Measurements from ENCODE around the gene PRRC2B.
"Not testable (repeated sequence)": the region's sequence is repeated elsewhere in the genome, so short reads cannot be mapped to it uniquely, and the experiment has no call there.

The PRRC2B gene

GRCh38 chr9:131387394-131387793 is 6.5 kb upstream of the PRRC2B start:
- no peak for DNase-seq (ENCODE audit: low spot score)

- no peak for DNase-seq (ENCODE audit: low spot score)
Observed at GRCh38 chr9:131391020-131391419, 2.9 kb upstream of the PRRC2B start.

- DNase-seq (ENCODE audit: low spot score), result no peak
Observed at GRCh38 chr9:131391504-131391903, 2.4 kb upstream of the PRRC2B start.

GRCh38 chr9:131394464-131395156 is 724 bp downstream of the PRRC2B start:
- peak; percentile 76 for DNase-seq (ENCODE audit: low spot score)

GRCh38 chr9:131395157-131396098 is 1.5 kb downstream of the PRRC2B start:
- DNase-seq (ENCODE audit: low spot score), result peak; percentile 91

- DNase-seq (ENCODE audit: low spot score), result not testable (repeated sequence)
Observed at GRCh38 chr9:131396099-131396479, 2.2 kb downstream of the PRRC2B start.

- no peak for DNase-seq (ENCODE audit: low spot score)
Observed at GRCh38 chr9:131396626-131397025, 2.7 kb downstream of the PRRC2B start.

GRCh38 chr9:131397100-131397790 is 3.4 kb downstream of the PRRC2B start:
- DNase-seq (ENCODE audit: low spot score), result no peak

- DNase-seq (ENCODE audit: low spot score), result no peak
Observed at GRCh38 chr9:131398204-131398603, 4.3 kb downstream of the PRRC2B start.

GRCh38 chr9:131399972-131400371 is 6.1 kb downstream of the PRRC2B start:
- no peak for DNase-seq (ENCODE audit: low spot score)

- no peak for DNase-seq (ENCODE audit: low spot score)
Observed at GRCh38 chr9:131400627-131401026, 6.7 kb downstream of the PRRC2B start.

GRCh38 chr9:131402073-131402472 is 8.2 kb downstream of the PRRC2B start:
- no peak for DNase-seq (ENCODE audit: low spot score)

GRCh38 chr9:131402738-131403492 is 9.0 kb downstream of the PRRC2B start:
- no peak for DNase-seq (ENCODE audit: low spot score)

GRCh38 chr9:131403493-131403773 is 9.5 kb downstream of the PRRC2B start:
- no peak for DNase-seq (ENCODE audit: low spot score)

- DNase-seq (ENCODE audit: low spot score), result no peak
Observed at GRCh38 chr9:131404581-131404980, 10.7 kb downstream of the PRRC2B start.

- no peak for DNase-seq (ENCODE audit: low spot score)
Observed at GRCh38 chr9:131404987-131405386, 11.1 kb downstream of the PRRC2B start.

- DNase-seq (ENCODE audit: low spot score), result no peak
Observed at GRCh38 chr9:131405428-131405827, 11.5 kb downstream of the PRRC2B start.

GRCh38 chr9:131405858-131406537 is 12.1 kb downstream of the PRRC2B start:
- no peak for DNase-seq (ENCODE audit: low spot score)

GRCh38 chr9:131406563-131407436 is 12.9 kb downstream of the PRRC2B start:
- no peak for DNase-seq (ENCODE audit: low spot score)

- no peak for DNase-seq (ENCODE audit: low spot score)
Observed at GRCh38 chr9:131407717-131408195, 13.9 kb downstream of the PRRC2B start.
